Pons (tissue), 1 donor: ENCODE data around the gene SRPX.

ENCODE experiments used
- DNase-seq: peaks from one replicate; pipeline ENCODE4 v3.0.0-alpha.2; 2016; ENCODE audit warnings: low spot score

SRPX gene

GRCh38 chrX:38211891-38212635, 8.6 kb downstream of the SRPX start:
- DNase-seq = no peak

- DNase-seq = peak; percentile 51
Observed at GRCh38 chrX:38206542-38206941, 14.1 kb downstream of the SRPX start.

DNA sequence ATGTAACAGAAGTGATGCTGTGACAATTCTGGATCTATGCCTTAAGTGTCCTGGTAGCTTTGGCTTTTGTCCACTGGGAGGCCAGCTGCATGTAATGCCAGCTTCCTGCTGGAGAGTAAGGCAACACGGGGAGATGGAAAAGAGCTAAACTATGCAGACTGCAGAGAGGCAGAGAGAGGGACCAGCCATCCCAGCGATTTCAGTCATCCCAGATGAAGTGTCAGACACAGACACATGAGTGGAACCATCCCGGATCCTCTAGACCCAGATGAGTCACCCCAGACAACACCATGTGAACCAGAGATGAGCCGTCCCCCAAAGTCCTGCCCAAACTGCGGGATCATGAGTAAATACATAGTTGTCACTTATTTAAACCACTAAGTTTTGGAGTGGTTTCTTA, 14.6 kb downstream of the SRPX start:
- DNase-seq = no peak

- DNase-seq = no peak
Observed at GRCh38 chrX:38205039-38205438, 15.6 kb downstream of the SRPX start.

DNA sequence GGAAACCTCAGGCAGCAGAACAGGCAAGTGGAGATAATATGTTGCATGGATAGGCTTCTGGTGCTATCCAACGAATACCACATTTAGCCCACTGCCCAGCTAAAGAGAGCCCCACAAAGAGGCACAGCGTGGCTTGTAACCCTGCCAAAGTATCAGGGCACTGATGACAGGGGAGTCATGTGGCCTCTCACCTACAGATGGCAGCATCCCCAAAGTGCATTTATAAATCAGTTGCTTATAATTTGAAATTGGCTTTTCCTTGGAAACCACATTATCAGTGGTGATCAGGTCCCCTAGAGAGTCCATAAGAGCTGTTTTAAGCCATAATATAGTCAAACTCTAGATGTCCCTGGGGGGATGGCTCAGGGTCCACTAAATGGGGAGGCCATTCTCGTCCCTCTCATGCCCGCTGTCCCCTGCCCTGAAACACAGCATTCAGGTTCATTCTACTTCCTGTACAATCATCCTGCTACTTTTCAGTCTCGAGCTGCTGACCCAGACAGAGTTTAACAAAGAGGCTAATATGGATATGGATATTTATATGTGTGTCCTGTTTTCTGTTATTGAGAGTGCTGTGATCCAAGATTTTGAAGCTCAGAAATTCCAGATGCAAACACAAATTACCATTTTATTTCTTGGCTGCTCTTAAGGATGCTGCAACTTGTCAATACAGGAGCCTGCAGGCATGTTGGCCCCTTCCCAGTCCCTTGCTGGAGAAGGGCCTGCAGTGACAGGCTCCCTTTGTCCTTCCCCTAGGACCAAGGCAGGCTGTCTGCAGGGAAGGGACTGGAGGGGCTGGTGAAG, 28.5 kb downstream of the SRPX start:
- DNase-seq = peak; percentile 36

DNA sequence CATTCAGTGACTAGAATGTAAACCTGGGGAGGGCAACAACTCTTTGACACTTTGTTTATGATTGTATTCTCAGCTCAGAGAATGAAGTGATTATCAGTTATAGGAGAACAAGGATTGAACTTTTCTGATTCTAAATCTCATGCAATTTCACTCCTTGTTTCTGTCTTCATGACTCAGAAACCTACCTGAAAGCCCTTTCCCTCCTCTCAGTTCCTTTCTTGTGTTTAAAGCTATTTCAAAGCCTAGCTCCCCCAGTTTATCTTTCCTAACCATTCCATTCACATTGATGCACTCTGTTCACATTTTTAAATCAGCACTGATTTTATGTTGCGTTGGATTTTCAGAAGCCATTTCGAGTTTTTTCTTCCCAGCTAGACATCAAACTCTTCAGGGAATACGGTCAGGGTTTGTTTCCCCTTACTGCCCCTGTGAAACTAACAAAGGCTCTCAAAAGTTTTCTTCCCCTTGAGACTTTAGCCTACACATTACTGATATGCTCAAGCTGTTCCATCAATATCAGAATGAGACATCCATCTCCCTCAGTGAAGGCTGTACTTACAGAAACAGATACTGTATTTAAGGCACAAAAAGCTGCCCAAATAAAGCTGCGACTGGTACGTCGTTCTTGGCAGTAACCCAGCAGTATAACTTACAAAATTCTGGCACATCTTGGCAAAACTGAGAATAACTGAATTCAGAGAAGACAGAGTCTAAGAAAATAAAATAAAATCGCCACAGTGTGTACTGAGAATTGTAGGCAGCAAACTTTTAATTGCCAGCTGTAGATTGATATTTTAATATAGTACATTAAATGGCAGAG, 31.0 kb downstream of the SRPX start:
- DNase-seq = no peak

DNA sequence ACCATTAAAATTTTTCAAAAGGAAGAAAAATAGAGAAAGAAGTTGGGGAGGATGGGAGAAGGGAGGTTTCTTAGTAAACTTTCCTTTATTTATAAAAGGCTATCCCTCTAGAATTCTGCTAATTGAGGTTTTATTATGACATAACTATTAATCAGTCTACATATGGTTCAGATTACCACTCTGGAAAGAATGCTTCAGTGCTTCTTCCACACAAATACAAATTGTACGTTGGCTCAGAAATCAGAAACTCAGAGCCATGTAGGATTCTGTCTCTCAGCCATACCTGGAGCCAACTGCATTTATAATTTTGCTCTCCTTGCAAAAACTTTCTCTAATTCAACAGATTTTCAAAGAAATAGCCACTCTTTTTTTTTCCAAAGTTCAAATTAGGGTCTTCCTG, 37.1 kb downstream of the SRPX start:
- DNase-seq = no peak

- DNase-seq = no peak
Observed at GRCh38 chrX:38181357-38181756, 39.3 kb downstream of the SRPX start.

DNA sequence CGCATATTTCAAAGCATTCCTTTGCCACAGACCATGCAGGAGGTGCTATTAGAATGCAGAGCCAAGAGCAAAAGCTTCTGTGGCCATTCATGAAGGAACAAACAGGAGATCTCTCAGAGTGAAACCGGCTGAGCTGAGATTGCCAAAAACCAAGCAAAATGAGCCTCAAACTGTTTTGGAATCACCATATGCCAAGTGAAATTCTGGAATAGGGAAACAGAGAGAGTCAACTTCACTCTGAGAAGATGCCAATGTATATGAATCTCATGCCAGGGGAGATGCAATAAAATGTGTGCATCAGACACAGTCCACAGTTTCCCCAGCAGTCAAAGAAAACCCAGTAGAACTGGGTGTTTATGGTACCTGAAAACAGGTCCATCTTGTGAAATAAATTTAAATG, 42.3 kb downstream of the SRPX start:
- no peak for DNase-seq

DNA sequence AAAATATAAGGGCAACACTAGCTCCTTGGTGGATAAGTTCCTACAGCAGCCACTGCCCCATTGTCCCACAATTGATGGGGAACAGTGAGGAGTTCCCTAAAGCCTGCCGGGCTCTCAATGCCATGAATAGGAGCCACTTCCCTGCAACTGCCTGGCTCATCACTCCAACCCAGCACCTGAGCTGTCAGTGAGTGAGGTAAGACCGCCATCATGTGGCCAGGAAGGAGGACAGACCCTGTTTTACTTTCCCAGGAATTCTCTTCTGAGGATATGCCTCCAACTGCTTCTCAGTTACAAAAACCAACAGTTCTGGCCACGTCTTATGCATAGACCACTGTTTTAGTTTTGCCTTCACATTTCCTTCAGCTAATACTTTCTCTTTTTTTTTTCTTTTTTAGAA, 45.5 kb downstream of the SRPX start:
- peak; percentile 6 for DNase-seq

GRCh38 chrX:38172596-38172995, 48.1 kb downstream of the SRPX start:
- no peak for DNase-seq

DNA sequence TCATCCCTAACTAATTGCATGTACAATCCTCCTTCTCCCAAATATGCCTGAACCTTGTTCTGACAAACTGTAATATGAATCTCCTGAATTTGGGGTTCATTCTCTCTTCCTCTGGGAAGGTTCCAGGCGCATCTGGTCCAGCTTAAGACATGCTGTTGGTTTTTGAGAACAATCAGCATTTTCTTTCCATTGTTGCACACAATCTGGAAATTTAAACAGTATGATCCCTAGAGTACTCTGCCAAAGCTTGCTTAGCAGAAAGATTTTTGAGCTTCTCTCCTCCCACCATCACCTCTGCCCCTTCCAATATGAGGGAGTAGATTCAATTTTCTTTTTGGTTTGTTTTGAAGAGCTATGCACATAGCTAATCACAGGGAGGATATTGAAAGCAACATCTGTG, 50.1 kb downstream of the SRPX start:
- no peak for DNase-seq

DNA sequence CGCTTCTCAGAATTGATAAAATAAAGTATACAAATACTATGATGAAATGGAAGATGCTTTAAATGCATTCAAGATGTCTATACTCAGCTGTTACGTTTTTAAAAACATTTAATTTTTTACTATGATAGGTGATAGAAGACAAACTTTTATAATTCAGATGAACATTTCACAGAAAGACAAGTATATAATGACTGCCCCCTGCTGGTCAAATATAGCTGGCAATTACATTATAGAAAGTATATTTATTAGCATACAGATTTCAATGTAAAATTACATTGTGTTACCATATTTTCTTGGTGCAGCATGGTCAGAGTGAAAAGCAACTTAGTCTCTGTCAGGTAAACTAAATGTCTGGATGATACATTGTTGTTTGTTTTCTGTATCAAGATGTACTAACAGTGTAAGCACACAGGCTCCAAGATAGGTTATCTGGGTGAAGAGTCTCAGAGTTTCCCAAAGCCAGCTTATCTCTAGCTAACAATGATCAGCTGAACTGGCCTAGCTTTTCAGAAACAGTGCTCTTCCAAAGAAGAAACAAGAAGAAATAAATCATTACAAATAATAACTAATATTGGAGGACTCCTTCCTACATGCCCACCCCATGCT, 54.1 kb downstream of the SRPX start:
- peak; percentile 17 for DNase-seq

DNA sequence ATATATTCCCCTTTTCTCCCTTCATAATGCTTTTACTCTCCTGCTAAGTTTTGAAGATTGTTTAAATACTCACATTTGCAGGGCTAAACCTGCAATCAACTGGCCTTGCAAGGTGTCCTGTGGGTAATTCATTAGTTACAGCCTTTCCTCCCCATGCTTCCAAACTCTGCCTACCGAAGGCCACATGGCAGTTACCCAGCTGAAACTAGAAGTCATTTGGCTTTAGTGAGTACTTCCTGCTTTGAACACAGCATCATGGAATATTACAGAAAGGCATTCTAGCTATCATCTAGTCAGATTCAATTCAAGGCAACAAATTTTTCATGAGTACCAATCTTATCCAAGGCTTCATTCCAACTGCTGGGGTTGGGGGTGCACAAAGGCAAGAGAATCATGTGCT, 55.6 kb downstream of the SRPX start:
- no peak for DNase-seq

DNA sequence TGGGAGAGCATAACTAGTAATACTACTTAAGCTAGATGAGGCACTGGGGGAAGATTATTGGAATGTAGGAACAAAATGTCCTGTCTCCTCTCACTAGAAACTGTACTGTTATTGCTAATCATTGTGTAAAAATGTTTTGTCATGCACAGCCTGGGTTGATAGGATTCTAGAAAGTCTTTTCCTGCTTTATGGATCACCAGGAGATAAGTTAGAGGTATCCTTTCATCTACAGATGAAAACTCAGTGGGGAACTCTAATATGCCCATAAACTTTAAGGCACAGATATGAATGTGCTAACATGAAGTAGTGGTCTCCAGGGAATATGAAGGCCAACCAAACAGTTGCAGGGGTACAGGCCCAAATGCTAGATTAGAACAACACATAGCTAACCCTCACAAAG, 57.5 kb downstream of the SRPX start:
- DNase-seq = no peak

DNA sequence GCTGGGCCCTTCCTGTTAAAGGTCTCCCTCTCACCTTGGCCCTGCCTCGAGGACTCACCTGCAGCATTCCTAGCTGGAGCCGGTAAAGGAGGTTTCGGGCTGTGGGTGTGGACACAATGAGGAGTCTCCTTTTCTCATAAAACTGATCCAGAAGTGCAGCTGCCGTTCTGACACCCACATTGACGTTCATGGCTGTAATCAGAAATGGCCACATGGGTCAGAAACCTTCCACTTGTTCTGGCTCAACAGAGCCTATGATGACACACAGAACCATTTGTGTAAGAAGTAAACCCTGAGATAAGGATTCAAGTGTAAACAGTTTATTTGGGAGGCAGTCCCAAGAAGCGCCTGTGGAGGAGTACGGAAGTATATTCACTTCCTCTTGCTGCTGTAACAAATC, 63.8 kb downstream of the SRPX start:
- no peak for DNase-seq

DNA sequence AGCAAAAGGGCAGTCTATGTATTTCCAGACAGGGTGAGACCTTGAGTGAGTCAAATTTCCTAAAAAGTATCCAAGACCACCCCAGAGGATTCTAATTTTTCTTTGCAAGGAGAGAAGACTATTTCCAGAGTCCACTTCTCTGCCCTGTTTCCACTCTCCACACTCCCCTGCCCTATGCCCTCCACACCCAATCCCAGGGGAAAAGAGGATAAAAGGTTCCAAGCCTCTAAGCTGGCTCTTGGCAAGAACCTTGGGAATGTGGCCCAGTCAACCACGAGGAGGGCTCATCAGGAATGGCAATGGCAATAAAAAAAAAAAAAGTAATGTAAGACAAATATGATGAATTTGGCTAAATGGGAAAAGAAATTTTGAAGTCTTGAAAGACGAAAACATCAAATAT, 65.9 kb downstream of the SRPX start:
- DNase-seq = no peak

DNA sequence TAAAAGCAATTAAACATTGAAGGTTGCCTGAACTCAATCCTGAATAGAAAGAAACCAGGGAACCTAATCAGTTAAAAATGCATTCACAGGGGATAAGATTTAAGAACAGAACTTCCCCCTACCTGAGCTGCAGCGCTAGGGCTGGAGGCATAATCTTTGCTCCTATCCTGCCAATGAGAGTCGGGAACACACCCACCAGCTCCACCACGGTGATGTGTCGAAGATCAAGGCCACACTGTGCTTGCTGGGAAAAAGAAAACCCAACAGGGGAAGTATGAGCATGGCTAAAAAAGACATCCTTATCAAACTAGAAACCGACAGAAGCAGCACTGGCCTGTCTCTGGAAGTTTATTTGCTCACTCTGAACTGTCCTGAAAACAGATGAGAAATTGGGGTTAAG, 66.3 kb downstream of the SRPX start:
- no peak for DNase-seq

DNA sequence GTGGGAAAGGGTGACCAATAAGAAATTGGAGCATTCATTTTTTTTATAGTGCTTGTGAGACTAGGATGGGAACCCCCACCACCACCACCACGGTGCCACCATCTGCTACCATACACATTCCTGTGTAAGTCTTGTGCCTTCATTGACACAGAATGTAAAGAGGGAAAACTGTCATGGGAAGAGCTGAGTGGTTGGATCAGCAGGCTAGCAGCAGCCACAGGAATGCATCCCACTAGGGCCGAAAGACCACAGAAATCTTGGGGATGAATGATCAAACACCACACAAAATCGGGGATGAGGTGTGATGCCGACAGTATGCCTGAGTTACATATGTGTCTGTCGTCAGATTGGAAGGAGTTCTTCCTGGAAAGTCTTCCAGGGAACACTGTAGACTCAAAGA, 69.2 kb downstream of the SRPX start:
- DNase-seq = no peak

GRCh38 chrX:38150993-38151392, 69.7 kb downstream of the SRPX start:
- no peak for DNase-seq

- DNase-seq = no peak
Observed at GRCh38 chrX:38149016-38149415, 71.7 kb downstream of the SRPX start.

DNA sequence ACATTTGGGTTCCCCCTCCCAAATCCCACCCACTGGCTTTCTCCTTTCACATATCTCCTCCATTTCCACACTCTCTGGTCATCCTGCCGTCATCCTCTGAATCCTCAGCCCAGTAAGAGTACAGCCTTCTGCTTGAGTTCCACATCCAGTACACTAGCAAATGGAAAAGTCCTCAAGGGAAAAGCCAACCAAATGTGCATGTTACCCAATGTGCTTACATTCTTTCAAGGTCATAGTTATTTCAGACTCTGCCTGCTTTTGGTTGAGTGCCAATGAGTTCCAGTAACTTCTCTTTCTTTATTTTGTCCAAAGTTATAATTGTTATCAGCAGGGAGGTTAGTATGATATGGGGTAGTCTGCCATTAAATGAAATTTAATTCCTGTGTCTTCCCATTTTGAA, 78.1 kb downstream of the SRPX start:
- DNase-seq = no peak
